ENCODE measurements around the gene ANKMY2.

DNA sequence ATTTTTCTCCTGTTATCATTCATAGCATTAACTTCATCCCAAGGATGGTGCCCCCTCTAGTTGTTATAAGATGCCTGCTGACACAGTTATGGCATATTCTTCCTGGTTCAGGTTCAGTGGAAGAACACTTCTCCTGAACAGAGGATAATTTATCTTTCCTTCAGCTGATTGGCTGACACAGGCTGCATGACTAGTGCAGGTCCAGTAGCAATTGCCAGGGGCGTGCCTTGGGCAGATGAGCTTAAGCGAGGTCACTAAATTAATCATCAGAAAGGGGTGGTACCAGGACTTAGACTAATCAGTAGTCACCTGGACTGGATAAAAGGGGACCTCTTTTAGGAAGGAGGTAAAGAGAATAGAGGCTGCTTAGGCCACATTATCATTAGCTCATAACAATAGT, 42.7 kb upstream of the ANKMY2 start:
- TF ChIP-seq, protein P1, sequence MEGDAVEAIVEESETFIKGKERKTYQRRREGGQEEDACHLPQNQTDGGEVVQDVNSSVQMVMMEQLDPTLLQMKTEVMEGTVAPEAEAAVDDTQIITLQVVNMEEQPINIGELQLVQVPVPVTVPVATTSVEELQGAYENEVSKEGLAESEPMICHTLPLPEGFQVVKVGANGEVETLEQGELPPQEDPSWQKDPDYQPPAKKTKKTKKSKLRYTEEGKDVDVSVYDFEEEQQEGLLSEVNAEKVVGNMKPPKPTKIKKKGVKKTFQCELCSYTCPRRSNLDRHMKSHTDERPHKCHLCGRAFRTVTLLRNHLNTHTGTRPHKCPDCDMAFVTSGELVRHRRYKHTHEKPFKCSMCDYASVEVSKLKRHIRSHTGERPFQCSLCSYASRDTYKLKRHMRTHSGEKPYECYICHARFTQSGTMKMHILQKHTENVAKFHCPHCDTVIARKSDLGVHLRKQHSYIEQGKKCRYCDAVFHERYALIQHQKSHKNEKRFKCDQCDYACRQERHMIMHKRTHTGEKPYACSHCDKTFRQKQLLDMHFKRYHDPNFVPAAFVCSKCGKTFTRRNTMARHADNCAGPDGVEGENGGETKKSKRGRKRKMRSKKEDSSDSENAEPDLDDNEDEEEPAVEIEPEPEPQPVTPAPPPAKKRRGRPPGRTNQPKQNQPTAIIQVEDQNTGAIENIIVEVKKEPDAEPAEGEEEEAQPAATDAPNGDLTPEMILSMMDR (IDR thresholded peaks at IDR 0.05): no peak
- no peak for TF ChIP-seq EP300 (IDR thresholded peaks at IDR 0.05)
- no peak for TF ChIP-seq POLR2A (IDR thresholded peaks at IDR 0.05)

Measured in ovary (tissue), 3 donors.